A549 (cell line): ENCODE data around the gene IL5RA.

Experiments used
- CEBPB ChIP-seq, 2 experiments: fragments of >200 bp in 1 of 2; sonication (Bioruptor Twin) in 1 of 2; formaldehyde crosslinking in 1 of 2; IDR thresholded peaks; 2 replicates each; pipeline ENCODE4 v1.6.1; 2012 to 2016
- CHD2 ChIP-seq: fragments of 150-350 bp; IDR thresholded peaks from 2 replicates; pipeline ENCODE4 v1.6.1; 2014; ENCODE audit warnings: low read length; ENCODE audit not compliant: partially characterized antibody
- KDM1A ChIP-seq: fragments of 200-600 bp; sonication (generic); IDR thresholded peaks from 2 replicates; pipeline ENCODE4 v1.6.1; 2016; ENCODE audit warnings: low read depth, mild to moderate bottlenecking
- PHF8 ChIP-seq: fragments of 200-600 bp; sonication (generic); IDR thresholded peaks from 2 replicates; pipeline ENCODE4 v1.6.1; 2016; ENCODE audit warnings: low read depth, mild to moderate bottlenecking, antibody characterized with exemption, moderate library complexity, borderline replicate concordance
- RARB ChIP-seq: fragments of 250-450 bp; sonication (Bioruptor Pico); IDR thresholded peaks from 2 replicates; pipeline ENCODE4 v1.8.0; 2021; ENCODE audit warnings: mild to moderate bottlenecking, moderate library complexity
- SMC3 ChIP-seq: fragments of >200 bp; sonication (Bioruptor Twin); formaldehyde crosslinking; IDR thresholded peaks from 3 replicates; pipeline ENCODE4 v1.6.1; 2018; ENCODE audit warnings: inconsistent platforms
- ZFP36 ChIP-seq: fragments of 450-650 bp; IDR thresholded peaks from 2 replicates; pipeline ENCODE4 v1.6.1; 2014; ENCODE audit warnings: borderline replicate concordance; ENCODE audit not compliant: partially characterized antibody
- TF ChIP-seq, protein P1 (sequence below): fragments of >200 bp; sonication (Bioruptor Twin); formaldehyde crosslinking; IDR thresholded peaks from 3 replicates; pipeline ENCODE4 v1.5.1; 2016
- TF ChIP-seq, protein P2 (sequence below): fragments of 250-450 bp; sonication (Bioruptor Pico); IDR thresholded peaks from 2 replicates; pipeline ENCODE4 v1.5.0; 2021; ENCODE audit warnings: mild to moderate bottlenecking, moderate library complexity, borderline replicate concordance
- TF ChIP-seq, protein P3 (sequence below): IDR thresholded peaks from 2 replicates; pipeline ENCODE4 v1.6.1; 2012

DNA sequence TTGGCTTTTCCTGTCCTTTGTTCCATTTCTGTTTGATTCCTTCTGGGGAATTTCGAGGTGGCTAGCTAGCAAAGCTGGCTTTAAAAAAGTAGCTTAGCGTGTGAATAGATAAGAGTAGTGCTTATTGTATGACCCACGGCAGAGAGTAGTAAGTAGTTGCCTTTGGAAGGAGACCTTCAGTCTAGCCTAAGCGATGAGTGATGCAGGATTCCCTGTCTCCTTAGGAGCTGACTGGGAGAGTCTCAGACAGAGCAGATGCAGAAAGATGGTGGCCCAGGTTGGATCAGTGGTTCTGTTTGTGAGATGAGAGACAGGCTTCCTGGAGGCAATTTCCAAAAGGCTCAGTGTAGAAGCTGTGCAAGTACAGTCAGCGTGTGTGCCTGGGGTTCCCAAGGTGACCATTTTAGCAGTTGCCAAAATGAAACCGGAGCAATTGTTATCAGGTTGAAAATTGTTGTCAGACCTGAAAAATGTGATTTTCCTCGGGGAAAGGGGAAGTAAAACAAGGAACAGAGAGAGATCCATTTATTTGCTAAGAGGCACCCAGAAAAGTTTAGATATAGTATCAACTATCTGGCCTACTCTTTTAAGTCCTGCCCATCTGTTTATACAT is 681 bp upstream of the IL5RA start:
- no peak for TF ChIP-seq KDM1A
- TF ChIP-seq CEBPB (IDR thresholded peaks at IDR 0.05): no peak
- no peak for TF ChIP-seq CHD2
- no peak for TF ChIP-seq RARB
- TF ChIP-seq, protein P1, sequence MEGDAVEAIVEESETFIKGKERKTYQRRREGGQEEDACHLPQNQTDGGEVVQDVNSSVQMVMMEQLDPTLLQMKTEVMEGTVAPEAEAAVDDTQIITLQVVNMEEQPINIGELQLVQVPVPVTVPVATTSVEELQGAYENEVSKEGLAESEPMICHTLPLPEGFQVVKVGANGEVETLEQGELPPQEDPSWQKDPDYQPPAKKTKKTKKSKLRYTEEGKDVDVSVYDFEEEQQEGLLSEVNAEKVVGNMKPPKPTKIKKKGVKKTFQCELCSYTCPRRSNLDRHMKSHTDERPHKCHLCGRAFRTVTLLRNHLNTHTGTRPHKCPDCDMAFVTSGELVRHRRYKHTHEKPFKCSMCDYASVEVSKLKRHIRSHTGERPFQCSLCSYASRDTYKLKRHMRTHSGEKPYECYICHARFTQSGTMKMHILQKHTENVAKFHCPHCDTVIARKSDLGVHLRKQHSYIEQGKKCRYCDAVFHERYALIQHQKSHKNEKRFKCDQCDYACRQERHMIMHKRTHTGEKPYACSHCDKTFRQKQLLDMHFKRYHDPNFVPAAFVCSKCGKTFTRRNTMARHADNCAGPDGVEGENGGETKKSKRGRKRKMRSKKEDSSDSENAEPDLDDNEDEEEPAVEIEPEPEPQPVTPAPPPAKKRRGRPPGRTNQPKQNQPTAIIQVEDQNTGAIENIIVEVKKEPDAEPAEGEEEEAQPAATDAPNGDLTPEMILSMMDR: no peak
- no peak for TF ChIP-seq SMC3
- TF ChIP-seq ZFP36: no peak
- TF ChIP-seq, protein P2, sequence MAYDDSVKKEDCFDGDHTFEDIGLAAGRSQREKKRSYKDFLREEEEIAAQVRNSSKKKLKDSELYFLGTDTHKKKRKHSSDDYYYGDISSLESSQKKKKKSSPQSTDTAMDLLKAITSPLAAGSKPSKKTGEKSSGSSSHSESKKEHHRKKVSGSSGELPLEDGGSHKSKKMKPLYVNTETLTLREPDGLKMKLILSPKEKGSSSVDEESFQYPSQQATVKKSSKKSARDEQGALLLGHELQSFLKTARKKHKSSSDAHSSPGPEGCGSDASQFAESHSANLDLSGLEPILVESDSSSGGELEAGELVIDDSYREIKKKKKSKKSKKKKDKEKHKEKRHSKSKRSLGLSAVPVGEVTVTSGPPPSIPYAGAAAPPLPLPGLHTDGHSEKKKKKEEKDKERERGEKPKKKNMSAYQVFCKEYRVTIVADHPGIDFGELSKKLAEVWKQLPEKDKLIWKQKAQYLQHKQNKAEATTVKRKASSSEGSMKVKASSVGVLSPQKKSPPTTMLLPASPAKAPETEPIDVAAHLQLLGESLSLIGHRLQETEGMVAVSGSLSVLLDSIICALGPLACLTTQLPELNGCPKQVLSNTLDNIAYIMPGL (CRISPR knock-in tag): no peak
- TF ChIP-seq, protein P3, sequence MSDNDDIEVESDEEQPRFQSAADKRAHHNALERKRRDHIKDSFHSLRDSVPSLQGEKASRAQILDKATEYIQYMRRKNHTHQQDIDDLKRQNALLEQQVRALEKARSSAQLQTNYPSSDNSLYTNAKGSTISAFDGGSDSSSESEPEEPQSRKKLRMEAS: no peak
- no peak for TF ChIP-seq PHF8
